Activated T-helper 1 cell treated with Interleukin-2 at 50 U/mL for 16 hours (primary cell): ENCODE data around the gene MAEA.

Source experiments
- DNase-seq: peaks from one replicate; pipeline ENCODE4 v3.0.0-alpha.2; 2020; ENCODE audit warnings: low read depth

The MAEA gene

DNA sequence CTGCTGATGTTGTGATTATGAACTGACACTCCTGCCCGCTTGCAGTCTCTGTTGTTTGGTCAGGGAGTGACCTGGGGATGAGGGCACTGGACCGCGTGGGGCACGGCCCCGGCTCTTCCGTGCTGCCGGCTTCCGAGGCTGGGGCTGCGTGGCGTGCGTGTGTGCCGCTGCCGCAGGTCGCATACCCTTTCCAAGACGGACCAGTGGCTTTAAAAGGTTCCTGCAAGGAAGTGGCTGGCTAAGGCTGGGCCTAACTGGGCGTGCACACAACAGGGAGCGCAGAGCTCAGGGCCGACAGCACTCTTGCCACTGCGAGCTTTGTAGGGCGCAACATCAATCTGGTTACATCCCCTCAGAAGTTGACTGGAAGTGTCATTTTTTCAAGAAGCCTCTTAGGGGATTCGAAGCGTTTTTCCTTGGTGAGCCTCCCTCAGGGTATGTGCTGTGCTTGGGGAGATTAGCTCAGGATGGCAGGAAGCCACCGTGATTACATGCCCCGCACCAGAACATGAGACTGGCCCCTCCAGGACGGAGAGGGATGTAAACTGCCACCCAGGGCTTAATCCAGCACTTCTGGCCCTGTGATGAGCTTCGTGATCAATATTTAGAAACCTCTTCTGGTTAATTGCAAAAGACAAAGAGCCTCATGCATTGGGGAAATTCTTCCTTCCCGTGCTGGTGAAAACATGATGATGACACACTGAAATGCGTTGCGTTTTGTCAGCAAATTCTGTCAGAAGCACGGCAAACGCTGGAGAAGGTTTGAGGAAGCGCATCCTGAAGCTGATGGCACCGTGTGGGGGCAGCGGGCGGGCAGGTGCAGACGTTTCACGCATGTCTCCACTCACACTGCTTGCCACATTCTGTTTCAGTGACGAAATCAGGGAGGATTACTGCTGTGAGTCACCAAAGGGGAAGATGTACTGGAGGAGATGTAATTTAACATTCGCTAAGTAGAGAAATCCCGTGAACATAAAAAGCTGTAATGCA, 11.1 kb downstream of the MAEA start:
- DNase-seq, result peak; percentile 18

DNA sequence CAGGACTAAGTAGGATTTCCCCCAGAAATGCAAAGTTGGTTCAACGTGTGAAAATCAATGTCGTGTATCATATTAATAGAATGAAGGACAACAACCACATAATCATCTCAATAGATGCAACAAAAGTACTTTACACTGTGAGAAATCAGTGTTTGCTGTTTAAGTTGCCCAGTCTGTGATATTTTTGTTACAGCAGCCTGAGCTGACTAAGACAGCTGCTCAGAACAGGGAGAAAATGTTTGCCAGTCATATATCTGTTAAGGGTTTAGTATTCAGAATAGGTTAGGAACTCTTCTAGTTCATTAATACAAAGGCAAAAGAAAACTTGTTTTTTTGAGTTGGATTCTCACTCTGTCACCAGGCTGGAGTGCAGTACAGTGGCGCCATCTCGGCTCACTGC, 12.5 kb downstream of the MAEA start:
- no peak for DNase-seq

DNA sequence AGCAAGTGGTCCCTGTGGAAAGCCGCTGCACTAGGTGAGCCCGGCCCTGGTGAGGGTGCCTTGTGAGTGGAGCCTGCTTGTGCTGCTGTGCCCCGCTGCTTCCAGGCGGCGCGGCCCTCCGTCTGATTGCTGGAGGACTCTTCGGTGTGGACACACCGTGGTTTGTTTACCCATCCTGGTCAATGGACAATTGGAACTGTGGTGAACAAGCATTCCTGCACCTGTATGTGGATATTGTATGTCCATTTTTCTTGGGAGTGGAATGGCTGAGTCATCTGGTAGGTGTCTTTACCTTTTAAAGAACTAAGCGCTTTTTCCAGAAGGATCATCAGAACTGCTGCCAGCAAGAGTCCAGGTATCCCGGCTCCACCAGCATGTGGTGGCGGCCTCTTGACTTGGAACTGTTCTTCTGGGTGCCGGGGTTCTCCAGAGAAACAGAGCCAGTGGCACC, 15.6 kb downstream of the MAEA start:
- DNase-seq, result no peak

DNA sequence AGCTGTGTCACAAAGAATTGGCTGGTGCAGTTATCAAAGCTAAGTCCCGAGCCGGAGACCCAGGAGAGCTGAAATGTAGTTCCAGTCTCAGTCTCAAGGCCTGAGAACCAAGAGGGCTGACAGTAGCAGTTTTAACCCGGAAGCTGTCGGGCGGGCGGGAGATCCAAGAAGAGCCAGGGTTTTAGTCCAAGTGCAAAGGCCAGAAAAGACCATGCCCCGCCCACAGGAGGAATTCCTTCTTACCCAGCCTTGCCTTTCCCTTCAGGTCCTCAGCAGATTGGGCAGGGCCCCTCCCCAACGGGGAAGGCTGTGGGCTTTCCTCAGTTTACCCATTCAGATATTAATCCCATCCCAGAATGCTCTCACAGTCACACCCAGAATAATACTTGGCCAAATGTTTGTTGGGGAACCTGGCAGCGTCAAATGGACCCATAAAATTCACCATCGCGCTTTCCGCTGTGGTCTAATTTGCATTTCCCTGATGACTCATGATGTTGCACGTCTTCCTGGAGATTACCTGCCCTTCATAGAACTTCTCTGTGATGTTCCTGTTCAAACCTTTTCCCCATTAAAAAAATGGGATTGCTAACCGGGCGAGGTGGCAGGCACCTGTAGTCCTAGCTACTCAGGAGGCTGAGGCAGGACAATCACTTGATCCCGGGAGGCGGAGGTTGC, 16.2 kb downstream of the MAEA start:
- peak; percentile 23 for DNase-seq

DNA sequence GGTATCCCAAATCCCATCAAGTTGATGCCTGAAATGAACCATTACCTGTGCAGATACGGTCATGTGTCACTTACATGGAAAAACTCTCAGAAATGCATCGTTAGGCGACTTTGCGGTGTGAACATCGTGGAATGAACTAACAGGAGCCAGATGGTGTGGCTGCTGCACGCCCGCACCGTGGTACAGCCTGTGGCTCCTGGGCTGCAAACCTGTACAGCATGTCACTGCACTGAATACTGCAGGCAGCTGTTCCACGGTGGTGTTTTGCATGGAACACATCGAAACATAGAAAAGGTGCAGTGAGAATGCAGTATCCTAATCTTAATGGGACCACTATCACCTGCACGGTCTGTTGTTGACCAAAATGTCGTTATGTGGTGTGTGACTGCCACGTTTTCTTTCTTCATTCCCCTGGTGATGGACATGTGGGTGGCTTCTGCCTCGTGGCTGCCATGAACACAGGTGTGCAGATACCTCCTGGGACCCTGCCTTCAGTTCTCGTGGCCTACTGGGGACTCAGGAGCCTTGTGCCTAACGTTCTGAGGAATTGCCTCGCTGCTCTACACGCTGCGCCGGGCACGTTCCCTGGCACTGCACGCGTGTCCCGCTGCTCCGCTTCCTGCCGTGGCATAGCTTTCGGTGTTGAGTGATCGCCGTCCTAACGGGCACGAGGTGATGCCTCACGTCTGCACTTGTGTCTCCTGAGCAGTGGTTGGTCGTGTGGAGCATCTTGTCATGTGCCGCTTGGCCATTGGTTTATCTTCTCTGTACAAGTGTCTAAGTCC, 18.5 kb downstream of the MAEA start:
- no peak for DNase-seq

DNA sequence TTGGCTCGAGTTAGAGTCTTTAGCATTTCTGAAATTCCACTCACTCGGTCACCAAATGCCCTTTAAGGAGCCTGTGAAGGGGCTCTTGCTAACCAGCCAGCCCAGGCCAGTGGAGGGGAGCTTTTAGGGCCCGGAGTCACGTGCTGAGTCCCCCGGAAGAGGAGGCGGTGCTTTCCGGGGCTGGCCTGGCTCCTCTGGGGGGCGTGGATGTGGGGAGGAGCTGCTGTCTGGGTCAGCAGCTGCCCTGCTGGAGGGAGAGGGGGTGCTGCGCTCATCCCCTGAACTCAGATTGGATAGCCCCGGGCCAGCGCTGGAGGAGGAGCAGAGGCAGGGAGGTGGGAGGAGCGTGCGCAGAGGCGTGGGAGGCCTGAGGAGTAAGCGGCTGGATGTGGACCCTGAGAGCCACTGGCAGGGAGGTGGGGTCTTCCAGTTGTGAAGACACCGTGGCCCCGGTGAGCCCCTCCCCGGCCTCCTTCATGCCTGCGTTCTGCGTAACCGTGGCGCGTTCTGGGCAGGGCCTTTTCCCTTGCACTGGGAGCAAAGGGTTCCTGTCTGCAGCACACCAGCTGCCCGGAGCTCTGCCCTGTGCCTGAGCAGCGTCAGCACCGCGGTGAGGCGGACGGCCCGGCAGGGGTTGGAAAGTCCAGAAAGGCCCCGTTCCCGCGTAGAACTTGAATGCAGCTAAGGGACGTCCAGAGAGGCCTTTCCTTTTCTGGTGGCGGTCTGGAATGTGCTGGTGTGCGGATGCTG, 19.7 kb downstream of the MAEA start:
- peak; percentile 42 for DNase-seq

DNA sequence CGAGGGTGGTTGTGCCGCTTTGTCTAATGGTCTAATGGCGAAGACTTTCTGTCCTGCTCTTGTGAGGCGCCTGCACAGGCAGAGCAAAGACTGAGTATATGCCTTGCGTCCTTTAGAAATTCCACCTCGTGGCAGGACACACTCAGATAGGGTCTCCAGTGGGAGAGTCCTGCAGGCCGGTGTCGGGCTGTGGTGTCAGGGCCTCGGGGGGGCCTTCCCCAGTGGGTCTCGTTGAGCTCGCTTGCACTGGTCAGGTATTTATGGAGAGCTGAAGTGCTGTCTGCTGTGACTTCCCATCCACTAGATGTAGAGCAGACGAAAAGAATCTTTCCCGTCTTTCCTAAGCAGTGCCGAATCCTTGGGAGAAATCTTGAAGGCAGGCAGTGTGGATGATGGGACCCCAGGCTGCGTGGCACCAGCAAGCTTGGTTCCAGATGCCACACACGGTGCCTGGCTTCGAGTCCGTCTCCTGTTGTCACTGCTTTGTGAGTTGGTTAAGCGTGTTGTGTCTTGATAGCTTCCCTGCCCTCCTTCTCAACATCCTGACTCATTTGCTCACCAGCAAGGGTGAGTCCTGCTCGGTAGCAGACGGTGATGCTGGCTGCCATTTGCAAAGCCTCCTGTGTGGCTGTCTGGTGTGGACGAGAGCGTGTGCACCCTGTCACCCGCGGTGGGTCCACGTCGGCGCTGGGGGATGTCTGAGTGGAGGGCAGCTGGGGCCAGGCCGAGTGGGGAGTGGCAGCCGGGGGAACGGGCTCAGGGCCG, 20.5 kb downstream of the MAEA start:
- DNase-seq, result no peak

DNA sequence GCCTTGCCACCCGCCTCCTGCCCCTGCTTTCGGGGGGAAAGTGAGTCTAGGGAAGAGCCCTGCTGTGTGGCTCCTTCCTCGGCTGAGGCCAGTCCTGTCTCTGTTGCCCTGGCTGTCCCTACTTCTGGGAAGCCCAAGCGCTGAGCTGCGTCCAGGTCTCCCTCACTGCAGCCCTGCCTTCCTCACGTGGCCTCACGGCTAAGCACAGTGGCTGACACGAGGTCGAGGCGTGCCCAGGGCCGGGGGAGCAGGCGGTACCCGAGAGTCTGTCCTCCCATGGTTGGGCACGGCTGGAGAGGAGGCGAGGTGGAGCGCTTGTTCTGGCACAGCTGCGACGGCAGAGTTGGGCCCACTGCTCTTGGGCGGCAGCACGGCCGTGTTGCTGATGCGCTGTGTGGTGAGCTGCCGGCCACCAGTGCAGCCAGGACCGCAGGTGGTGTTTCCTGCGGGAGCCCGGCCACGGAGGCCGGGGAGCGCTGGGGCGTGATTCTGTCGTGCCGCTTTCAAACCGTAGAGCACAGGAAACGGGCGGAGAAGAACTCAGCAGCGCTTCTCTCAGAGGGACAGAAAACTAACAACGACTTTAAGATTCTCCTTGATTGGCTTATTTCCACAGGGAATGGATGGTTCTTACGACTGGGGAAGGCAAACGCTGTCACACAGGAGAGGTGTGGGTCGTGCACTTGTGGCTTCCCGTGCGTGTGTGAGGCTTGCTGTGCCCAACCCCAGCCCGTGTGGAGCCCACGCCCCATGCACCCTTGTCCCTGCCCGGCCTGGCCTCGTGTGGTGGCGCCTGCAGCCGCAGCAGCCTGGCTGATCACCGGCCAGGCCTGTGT, 21.3 kb downstream of the MAEA start:
- DNase-seq, result no peak

DNA sequence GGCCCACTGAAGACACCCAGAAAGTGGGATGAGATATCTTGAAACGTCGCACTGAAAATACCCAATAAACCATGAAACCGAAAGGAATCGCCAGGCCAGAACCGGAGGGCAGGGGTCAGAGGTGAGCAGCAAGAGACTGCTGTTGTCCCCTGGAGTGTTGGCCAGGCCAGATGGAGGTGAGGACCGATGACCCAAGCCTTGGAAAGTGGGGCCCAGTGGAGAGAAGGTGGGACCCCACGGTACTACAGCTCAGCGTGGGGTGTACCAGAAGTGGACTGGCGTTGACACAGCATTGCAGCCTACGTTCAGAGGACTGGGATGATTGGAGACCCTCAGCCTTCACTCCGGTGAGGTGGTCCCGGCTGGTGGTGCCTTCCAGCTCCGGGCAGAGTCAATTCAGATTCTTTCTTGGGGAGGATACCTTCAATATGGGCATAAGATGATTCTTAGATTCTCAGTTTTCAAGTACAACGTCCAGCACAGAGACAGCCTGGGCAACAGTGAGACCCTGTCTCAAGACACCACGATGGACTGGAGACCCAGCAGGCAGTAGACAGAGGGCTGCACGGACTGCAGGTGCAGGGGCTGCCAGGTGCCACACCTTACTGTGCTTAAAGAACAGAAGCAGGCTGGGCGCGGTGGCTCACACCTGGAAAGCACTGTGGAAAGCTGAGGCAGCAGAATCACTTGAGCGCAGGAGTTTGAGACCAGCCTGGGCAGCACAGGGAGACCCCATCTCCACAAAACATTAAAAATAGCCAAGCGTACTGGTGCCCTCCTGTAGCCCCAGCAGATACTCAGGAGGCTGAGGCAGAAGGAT, 23.3 kb downstream of the MAEA start:
- no peak for DNase-seq

DNA sequence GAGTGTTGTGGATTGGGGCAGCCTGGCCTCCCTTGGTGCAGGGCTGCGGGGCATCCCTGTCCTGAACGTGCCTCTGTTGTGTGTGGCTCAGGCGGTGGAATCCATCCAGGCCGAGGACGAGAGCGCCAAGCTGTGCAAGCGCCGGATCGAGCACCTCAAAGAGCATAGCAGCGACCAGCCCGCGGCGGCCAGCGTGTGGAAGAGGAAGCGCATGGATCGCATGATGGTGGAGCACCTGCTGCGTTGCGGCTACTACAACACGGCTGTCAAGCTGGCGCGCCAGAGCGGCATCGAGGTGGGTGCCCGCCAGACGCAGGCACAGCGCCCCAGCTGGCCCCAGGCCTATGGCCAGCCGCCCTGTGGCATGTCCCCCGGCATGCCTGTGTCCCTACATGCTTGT, 25.6 kb downstream of the MAEA start:
- DNase-seq, result no peak

DNA sequence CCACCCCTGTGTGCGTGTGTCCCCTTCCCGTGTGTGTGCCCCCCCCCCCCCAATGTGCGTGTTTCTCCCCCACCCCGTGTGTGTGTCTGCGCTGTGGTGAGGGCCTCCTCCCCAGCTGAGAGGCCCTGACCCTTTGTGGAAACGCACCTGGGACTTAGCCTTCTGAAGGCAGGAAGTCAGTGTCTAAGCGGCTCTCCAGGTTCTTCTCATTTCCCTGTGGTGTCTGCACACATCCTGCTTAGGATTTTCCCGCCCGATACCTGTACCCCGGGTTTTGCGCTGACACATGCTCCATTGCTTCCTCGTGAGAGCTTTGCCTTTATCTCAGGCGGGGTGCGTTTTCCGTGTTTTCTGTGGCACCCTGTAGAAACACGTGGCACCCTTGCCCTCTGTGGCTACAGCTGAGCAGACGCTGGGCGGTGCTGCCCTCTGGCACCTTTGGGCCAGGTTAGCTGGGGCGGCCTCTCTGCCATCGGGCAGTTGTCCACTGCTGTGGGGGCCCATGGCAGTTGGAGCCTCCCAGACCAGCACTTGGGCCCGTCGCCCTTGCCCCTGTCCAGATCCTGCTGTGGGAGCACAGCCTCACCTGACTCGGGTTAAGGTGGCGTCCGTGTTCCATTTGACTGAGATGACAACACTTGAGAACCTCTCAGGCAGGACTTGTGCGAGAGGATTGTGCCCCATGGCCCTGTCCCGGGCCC, 26.3 kb downstream of the MAEA start:
- DNase-seq, result no peak

DNA sequence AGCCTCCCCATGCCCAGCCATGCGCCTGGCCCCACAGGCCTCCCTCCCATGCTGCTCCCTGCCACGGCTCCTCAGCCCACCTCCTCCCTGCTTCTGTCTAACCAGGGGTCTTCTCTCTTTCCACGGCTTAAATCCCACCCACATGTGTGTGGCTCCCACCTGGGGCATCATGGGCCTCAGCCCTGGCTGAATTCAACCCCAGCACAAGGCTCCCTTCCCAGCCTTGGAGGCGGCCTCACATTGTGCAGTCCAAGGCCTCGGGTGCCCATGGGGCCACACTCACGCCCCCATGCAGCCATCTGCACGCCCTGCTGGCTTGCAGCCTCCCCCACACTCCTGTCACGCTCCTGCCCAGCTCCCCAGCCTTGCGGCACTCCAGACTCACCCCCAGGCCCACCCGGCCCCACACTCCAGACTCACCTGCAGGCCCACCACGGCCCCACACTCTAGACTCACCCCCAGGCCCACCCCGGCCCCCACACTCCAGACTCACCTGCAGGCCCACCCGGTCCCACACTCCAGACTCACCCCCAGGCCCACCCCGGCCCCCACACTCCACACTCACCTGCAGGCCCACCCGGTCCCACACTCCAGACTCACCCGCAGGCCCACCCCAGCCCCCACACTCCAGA, 27.0 kb downstream of the MAEA start:
- DNase-seq, result no peak

DNA sequence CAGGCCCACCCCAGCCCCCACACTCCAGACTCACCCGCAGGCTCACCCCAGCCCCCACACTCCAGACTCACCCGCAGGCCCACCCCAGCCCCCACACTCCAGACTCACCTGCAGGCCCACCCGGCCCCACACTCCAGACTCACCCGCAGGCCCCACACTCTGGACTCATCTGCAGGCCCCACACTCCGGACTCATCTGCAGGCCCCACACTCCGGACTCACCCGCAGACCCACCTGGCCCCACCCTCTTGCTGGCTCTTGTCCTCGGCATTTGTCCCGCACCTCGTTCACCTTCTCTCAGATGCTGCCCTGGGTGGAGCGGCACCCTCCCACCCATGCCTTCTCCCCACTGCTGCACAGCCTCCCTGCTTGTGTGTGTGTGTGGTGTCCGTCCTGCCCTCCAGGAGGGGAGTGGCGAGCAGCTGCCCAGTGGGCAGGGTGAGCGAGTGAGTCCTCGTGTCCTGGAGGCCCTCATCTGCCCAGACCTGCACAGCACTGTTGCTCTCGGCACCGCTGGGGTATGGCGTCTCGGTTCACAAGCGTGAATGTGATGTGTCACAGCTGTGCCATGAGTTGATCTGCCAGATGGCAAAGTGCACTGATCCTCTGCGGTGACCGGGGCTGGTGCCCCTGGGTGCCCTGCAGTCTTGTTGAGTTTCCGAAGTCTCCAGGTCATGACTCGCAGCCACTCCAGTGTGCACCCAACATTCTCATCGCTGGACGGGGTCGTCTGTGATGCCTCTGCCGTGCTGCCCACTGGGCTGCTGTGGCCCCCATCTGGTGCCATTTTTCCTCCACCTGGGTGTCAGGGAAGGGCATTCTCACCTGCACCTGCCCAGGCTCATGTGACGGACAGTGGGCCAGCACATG, 27.7 kb downstream of the MAEA start:
- DNase-seq, result no peak

DNA sequence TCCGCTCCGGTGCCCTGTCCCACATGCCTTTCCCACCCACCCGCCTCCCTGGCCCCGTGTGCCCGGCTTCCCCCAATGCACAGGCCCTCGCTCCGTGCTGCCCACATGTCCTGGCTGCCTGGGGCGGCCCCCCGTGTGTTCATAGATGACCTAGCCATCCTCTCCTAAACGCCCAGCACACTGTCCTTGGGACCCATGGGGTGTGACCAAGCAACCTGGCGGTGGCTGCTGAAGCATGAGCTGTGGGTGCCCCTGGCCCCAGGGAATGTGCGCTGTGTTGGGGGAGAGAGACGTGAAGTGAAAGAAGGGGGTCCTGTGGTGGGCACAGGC, 28.3 kb downstream of the MAEA start:
- no peak for DNase-seq

DNA sequence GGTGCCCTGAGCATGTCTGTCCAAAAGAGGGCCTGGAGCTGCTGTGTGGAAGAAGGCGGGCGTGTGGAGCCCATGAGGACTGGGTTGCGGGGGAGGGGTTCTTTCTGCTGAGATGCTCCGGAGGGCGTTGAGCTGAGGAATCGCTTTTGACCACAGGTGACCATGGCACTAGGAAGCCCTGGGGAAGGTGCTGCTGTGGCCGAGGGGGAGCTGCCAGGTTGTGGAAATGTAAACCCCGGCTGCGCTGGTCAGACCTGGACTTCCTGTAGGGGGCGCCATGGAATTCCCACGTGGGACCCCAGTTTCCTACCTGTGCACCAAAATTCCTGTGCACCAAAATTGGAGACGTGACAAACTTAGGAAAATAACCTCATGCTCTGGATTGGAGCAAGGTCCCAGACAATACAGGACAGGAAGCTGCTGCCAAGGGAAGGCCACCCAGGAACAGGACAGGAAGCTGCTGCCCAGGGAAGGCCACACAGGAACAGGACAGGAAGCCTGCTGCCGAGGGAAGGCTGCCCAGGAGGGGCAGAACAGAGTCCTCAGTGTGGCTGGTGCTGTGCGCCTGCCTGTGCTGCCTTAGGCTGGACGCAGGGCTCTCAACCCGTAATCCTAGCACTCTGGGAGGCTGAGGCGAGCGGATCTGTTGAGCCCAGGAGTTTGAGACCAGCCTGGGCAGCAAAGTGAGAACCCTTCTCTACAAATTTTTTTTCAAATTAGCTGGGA, 29.0 kb downstream of the MAEA start:
- no peak for DNase-seq

DNA sequence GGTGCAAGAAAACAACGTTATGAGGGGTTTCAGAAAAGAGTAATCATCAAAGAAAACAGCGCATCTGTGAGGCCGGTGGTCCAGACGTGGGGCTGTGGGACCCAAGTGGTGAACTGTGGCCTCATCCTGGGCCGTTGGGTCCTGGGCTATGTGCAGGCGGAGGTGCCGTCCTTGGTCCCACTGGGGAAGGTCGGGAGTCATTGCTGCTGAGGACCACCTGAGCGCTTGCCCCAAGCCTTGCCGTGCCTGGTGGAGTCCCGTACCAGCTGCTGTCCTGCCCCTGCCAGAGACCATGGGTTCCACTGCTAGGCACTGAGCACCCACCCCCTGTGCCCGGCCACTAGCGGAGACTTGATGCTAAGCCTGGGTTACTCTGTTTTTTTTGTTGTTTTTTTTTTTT, 31.8 kb downstream of the MAEA start:
- no peak for DNase-seq
